Smooth muscle cell (in vitro differentiated cells): Measurements from ENCODE around the gene C12orf60. TPM values are rescaled to one million over a fixed set of nuclear protein-coding genes. Genes with fewer than 3 reads are reported as not detected.

Experiments used
- DNase-seq: peaks from one replicate; lab custom pipeline; 2025; ENCODE audit not compliant: unreplicated experiment; lab: John Stamatoyannopoulos, UW
- H2AFZ ChIP-seq: fragments of 200-600 bp; sonication (generic); 2 replicates; pipeline ENCODE4 v1.6.0; 2016; ENCODE audit warnings: antibody characterized with exemption, low read depth, mild to moderate bottlenecking
- H3F3A ChIP-seq: fragments of 200-600 bp; sonication (generic); 2 replicates; pipeline ENCODE4 v1.6.0; 2017; ENCODE audit warnings: antibody characterized with exemption, low read depth
- H3K27ac ChIP-seq: fragments of 200-600 bp; sonication (generic); 2 replicates; pipeline ENCODE4 v1.5.1; 2016; ENCODE audit warnings: low read depth, mild to moderate bottlenecking
- H3K27me3 ChIP-seq: fragments of 200-600 bp; sonication (generic); 2 replicates; pipeline ENCODE4 v1.6.1; 2016; ENCODE audit warnings: low read depth, mild to moderate bottlenecking
- H3K36me3 ChIP-seq: fragments of 200-600 bp; sonication (generic); 2 replicates; pipeline ENCODE4 v1.5.1; 2016; ENCODE audit warnings: low read depth
- H3K4me1 ChIP-seq: fragments of 200-600 bp; sonication (generic); 2 replicates; pipeline ENCODE4 v1.5.1; 2016; ENCODE audit warnings: low read depth
- H3K4me2 ChIP-seq: fragments of 200-600 bp; sonication (generic); 2 replicates; pipeline ENCODE4 v1.6.0; 2016; ENCODE audit warnings: mild to moderate bottlenecking
- H3K4me3 ChIP-seq: fragments of 200-600 bp; sonication (generic); 2 replicates; pipeline ENCODE4 v1.5.1; 2016; ENCODE audit warnings: mild to moderate bottlenecking
- H3K79me2 ChIP-seq: fragments of 200-600 bp; sonication (generic); 2 replicates; pipeline ENCODE4 v1.6.0; 2016; ENCODE audit warnings: low read depth, mild to moderate bottlenecking
- H3K9ac ChIP-seq: fragments of 200-600 bp; sonication (generic); 2 replicates; pipeline ENCODE4 v1.6.0; 2016; ENCODE audit warnings: low read depth
- H3K9me3 ChIP-seq: fragments of 200-600 bp; sonication (generic); replicated peaks from 2 replicates; pipeline ENCODE4 v1.5.1; 2016; ENCODE audit warnings: low read depth
- H4K20me1 ChIP-seq: fragments of 200-600 bp; sonication (generic); 2 replicates; pipeline ENCODE4 v1.6.0; 2016; ENCODE audit warnings: low read depth
- WGBS: methylation state at CpG from one replicate; pipeline ENCODE4 v1.1.7; 2016; ENCODE audit warnings: low lambda C conversion rate; 5-methylcytosine and 5-hydroxymethylcytosine counted together
- polyA plus RNA-seq: library from polyadenylated mRNA; unstranded; fragments of >200 nt; fragmentation: Nextera tagmentation; extraction: Ambion mirVana; gene quantifications from 2 replicates; pipeline ENCODE4 v1.2.1, GENCODE V29; 2016
- total RNA-seq: library from RNA; depleted of rRNA; stranded (reverse); fragments of >200 nt; gene quantifications from 2 replicates; pipeline ENCODE4 v1.2.3, GENCODE V29; 2014
- TF ChIP-seq, protein P1 (sequence below): fragments of 200-600 bp; sonication (generic); IDR thresholded peaks from 2 replicates; pipeline ENCODE4 v1.5.1; 2017; ENCODE audit warnings: borderline replicate concordance, mild to moderate bottlenecking, antibody characterized with exemption; ENCODE audit not compliant: insufficient read depth, poor library complexity, severe bottlenecking

C12orf60 gene
- total and polyA plus RNA-seq, 2 experiments from 2014 or later: 0.63 to 1.3 TPM

GRCh38 chr12:14777271-14777670 lies 26.2 kb upstream of the C12orf60 start:
- TF ChIP-seq, protein P1, sequence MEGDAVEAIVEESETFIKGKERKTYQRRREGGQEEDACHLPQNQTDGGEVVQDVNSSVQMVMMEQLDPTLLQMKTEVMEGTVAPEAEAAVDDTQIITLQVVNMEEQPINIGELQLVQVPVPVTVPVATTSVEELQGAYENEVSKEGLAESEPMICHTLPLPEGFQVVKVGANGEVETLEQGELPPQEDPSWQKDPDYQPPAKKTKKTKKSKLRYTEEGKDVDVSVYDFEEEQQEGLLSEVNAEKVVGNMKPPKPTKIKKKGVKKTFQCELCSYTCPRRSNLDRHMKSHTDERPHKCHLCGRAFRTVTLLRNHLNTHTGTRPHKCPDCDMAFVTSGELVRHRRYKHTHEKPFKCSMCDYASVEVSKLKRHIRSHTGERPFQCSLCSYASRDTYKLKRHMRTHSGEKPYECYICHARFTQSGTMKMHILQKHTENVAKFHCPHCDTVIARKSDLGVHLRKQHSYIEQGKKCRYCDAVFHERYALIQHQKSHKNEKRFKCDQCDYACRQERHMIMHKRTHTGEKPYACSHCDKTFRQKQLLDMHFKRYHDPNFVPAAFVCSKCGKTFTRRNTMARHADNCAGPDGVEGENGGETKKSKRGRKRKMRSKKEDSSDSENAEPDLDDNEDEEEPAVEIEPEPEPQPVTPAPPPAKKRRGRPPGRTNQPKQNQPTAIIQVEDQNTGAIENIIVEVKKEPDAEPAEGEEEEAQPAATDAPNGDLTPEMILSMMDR: no peak
- no peak overlapping the region for H3K4me3 ChIP-seq
- WGBS: 3% methylated on average over 3 of the region's 3 CpGs
- H3K9ac ChIP-seq: no peak overlapping the region
- peak overlapping the region; percentile 93 for H3K27ac ChIP-seq
- H3F3A ChIP-seq: peaks cover 18% of the 10 kb centered on the region
- no peak for DNase-seq
- peaks cover 18% of the 10 kb centered on the region for H3K4me1 ChIP-seq
- H3K79me2 ChIP-seq: peaks cover 30% of the 10 kb centered on the region
- H3K9me3 ChIP-seq: no peaks in the 10 kb centered on the region
- H3K36me3 ChIP-seq: no peaks in the 10 kb centered on the region
- peak overlapping the region; percentile 88 for H3K4me2 ChIP-seq
- H4K20me1 ChIP-seq: no peaks in the 10 kb centered on the region
- H2AFZ ChIP-seq: no peak overlapping the region
- no peaks in the 10 kb centered on the region for H3K27me3 ChIP-seq

- H3K4me1 ChIP-seq: peaks cover 12% of the 10 kb centered on the region
- 76% methylated on average over 2 of the region's 2 CpGs for WGBS
- H3K9ac ChIP-seq: no peak overlapping the region
- H3K4me2 ChIP-seq: no peak overlapping the region
- peaks cover 21% of the 10 kb centered on the region for H3K79me2 ChIP-seq
- no peak overlapping the region for H3K4me3 ChIP-seq
- no peak for DNase-seq
- peak overlapping the region; percentile 49 for H3K27ac ChIP-seq
- H4K20me1 ChIP-seq: no peaks in the 10 kb centered on the region
- H3K9me3 ChIP-seq: no peaks in the 10 kb centered on the region
- peak overlapping the region; percentile 12 for H2AFZ ChIP-seq
- no peaks in the 10 kb centered on the region for H3K27me3 ChIP-seq
- H3F3A ChIP-seq: peaks cover 16% of the 10 kb centered on the region
- TF ChIP-seq, protein P1: no peak
- H3K36me3 ChIP-seq: no peaks in the 10 kb centered on the region
These were observed 23.6 kb upstream of the C12orf60 start for GRCh38 chr12:14779834-14780233.

DNA sequence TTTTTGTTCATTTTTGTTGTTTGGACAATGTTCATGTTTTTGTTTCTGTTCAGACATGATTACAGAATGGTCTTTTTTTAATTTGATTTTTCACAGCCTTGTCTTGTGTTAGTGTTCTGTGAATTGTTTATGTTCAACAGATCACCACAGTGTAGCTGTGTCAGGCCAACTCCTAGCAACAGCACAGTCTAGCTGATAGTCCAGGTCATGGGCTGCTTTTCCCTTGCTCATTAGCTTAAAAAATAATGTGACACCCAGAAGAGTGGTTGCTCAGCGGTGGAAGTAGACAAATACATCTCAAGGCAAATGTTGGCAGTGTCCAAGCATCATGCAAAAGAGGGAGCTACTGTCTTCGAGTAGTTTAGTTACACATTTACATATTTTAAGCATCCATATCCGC lies 22.6 kb upstream of the C12orf60 start:
- Histone ChIP-seq H4K20me1 (no peaks in the 10 kb centered on the region), H3K4me1 (peaks cover 5% of the 10 kb centered on the region), H2AFZ (peak overlapping the region; percentile 12), H3K79me2 (peaks cover 11% of the 10 kb centered on the region), H3K9me3 (no peaks in the 10 kb centered on the region), H3K27me3 (no peaks in the 10 kb centered on the region), H3K4me3 (no peak overlapping the region), H3K36me3 (peaks cover 5% of the 10 kb centered on the region), H3K27ac (peak overlapping the region; percentile 49), H3K4me2 (peak overlapping the region; percentile 60), H3F3A (peaks cover 5% of the 10 kb centered on the region), H3K9ac (no peak overlapping the region)
- WGBS: 94% methylated on average over 3 of the region's 3 CpGs
- TF ChIP-seq, protein P1: no peak
- no peak for DNase-seq

DNA sequence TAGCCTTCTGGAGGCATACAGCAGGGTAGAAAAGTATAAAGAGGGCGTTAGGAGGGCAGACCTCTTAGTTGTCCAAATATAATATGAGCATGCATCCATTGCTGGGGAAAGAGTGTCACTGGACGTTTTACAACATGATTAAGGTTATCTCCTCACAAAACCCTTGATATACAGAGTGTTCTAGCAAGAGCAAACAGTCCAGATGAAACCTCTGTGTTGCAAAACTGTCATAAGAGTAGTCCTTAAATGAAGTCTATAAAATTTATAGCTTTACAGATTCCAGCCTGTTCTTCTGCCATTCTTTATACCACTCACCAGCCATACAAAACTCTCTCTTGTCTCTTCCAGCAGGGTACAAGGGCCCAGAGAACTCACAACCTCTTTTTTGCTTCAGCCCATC lies 21.9 kb upstream of the C12orf60 start:
- no peak overlapping the region for H3K4me2 ChIP-seq
- no peaks in the 10 kb centered on the region for H4K20me1 ChIP-seq
- H3K4me3 ChIP-seq: no peak overlapping the region
- 22% methylated on average over 2 of the region's 2 CpGs for WGBS
- H3K36me3 ChIP-seq: peaks cover 10% of the 10 kb centered on the region
- H3K27ac ChIP-seq: peak overlapping the region; percentile 26
- no peaks in the 10 kb centered on the region for H3F3A ChIP-seq
- no peak for DNase-seq
- TF ChIP-seq, protein P1: no peak
- no peaks in the 10 kb centered on the region for H3K9me3 ChIP-seq
- H3K4me1 ChIP-seq: no peaks in the 10 kb centered on the region
- H2AFZ ChIP-seq: no peak overlapping the region
- no peaks in the 10 kb centered on the region for H3K27me3 ChIP-seq
- peaks cover 5% of the 10 kb centered on the region for H3K79me2 ChIP-seq
- no peak overlapping the region for H3K9ac ChIP-seq
